Naive B cell (primary cell): Measurements from ENCODE around the gene AP2B1. TPM values are rescaled to one million over a fixed set of nuclear protein-coding genes. Genes with fewer than 3 reads are reported as not detected.
A peak's percentile ranks its signal among the peaks of the same experiment; 100 is the strongest.
"Not testable (repeated sequence)": the region's sequence is repeated elsewhere in the genome, so short reads cannot be mapped to it uniquely, and the experiment has no call there.

Experiments
- ATAC-seq, 2 donors: fragments of 150-1000 bp; cut with Tn5 transposase; 2 replicates each; pipeline ENCODE4 v1.10.0; 2021; ENCODE audit warnings: low read depth in 2 of 2, mild to moderate bottlenecking in 2 of 2, moderate library complexity in 2 of 2
- DNase-seq: peaks from one replicate; pipeline ENCODE4 v3.0.0; 2022
- H3K27ac Mint-ChIP-seq, 6 donors: one replicate each; pipeline ENCODE4 v1.8.0; 2020 to 2022; ENCODE audit warnings: mild to moderate bottlenecking in 6 of 6, mixed read lengths in 6 of 6, moderate library complexity in 5 of 6, inconsistent platforms in 2 of 6
- H3K27me3 Mint-ChIP-seq, 3 donors: one replicate each; pipeline ENCODE4 v1.8.0; 2021 to 2022; ENCODE audit warnings: mixed read lengths in 3 of 3, mild to moderate bottlenecking in 1 of 3
- H3K36me3 Mint-ChIP-seq, 2 donors: one replicate each; pipeline ENCODE4 v1.8.0; 2020 to 2022; ENCODE audit warnings: mixed read lengths in 2 of 2, inconsistent platforms in 1 of 2, mild to moderate bottlenecking in 1 of 2
- H3K4me1 Mint-ChIP-seq, 3 donors: one replicate each; pipeline ENCODE4 v1.8.0; 2020 to 2022; ENCODE audit warnings: mixed read lengths in 3 of 3, inconsistent platforms in 1 of 3, mild to moderate bottlenecking in 1 of 3, moderate library complexity in 1 of 3
- H3K4me3 Mint-ChIP-seq, 8 donors: one replicate each; pipeline ENCODE4 v1.8.0; 2020 to 2022; ENCODE audit warnings: mild to moderate bottlenecking in 8 of 8, mixed read lengths in 8 of 8, moderate library complexity in 8 of 8, inconsistent platforms in 2 of 8
- H3K9me3 Mint-ChIP-seq, 7 donors: one replicate each; pipeline ENCODE4 v1.8.0; 2020 to 2022; ENCODE audit warnings: mixed read lengths in 7 of 7, mild to moderate bottlenecking in 5 of 7, inconsistent platforms in 2 of 7, moderate library complexity in 1 of 7
- polyA plus RNA-seq, 6 donors: library from polyadenylated mRNA; unstranded; fragments of 300-500 nt; fragmentation: Illumina TruSeq; gene quantifications; one replicate each; pipeline ENCODE4 v1.2.3, GENCODE V29; 2021; ENCODE audit warnings: low read depth in 6 of 6

Gene AP2B1
- polyA plus RNA-seq, 6 donors from 2014 or later = 34.1 to 52.1 (median 40.8) TPM

DNA sequence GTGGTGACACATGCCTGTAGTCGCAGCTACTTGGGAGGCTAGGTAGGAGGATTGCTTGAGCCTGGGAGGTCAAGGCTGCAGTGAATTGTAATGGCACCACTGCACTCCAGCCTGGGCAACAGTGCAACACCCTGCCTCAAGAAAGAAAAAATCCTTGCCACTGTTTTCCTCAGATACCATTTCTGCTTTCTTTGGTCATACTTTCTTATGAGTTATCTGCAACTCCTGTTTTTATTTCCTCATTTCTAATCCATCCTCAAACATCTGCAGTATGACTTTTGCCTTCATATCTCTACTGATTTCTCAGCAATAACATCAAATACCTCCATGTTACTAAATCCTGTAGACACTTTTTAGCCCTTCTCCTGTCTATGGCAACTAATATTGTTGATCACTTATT lies 3.1 kb upstream of the AP2B1 start:
- no peak for ATAC-seq
- H3K27me3 Mint-ChIP-seq = peaks cover 0 to 17% (median 7%) of the 10 kb centered on the region in 3 donors
- H3K9me3 Mint-ChIP-seq = no peaks in the 10 kb centered on the region
- H3K36me3 Mint-ChIP-seq = peaks cover 0 to 7% of the 10 kb centered on the region in 2 donors
- H3K4me1 Mint-ChIP-seq = peaks cover 11 to 32% (median 22%) of the 10 kb centered on the region in 3 donors
- no peak overlapping the region for H3K27ac Mint-ChIP-seq
- DNase-seq = no peak
- peak overlapping the region in 1 of 8 donors; percentile 27 for H3K4me3 Mint-ChIP-seq

DNA sequence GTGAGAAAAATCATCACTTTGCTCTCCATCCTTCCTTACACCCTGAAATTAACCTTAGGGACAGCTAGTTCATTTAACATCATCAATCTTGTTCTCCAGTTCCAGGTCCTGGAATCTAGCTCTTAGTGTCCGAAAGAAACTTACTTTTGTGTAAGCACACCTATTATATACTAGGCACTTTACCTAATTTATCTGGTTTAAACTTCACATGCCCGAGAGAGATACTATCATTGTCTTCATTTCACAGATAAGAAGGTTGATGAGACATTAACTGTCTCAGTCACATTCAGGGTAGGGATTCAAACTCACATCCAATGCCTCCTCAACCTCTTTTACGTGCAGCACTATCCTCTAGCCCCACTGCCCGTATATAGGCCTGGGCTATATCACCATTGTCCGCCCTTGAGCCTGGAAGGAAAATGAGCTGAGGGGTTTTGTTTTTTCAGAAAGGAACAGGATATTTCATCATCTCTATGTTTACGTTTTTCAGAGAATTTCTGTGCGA lies 501 bp upstream of the AP2B1 start:
- Mint-ChIP-seq H3K4me1 (peaks cover 14 to 43% (median 26%) of the 10 kb centered on the region in 3 donors), H3K36me3 (peaks cover 0 to 7% of the 10 kb centered on the region in 2 donors), H3K27ac (peak overlapping the region; percentile 95 to 99 (median 98)), H3K4me3 (peak overlapping the region; percentile 90 to 100 (median 98)), H3K9me3 (no peaks in the 10 kb centered on the region), H3K27me3 (peaks cover 0 to 17% (median 7%) of the 10 kb centered on the region in 3 donors)
- DNase-seq = no peak
- ATAC-seq = peak in 1 of 2 donors; percentile 1

DNA sequence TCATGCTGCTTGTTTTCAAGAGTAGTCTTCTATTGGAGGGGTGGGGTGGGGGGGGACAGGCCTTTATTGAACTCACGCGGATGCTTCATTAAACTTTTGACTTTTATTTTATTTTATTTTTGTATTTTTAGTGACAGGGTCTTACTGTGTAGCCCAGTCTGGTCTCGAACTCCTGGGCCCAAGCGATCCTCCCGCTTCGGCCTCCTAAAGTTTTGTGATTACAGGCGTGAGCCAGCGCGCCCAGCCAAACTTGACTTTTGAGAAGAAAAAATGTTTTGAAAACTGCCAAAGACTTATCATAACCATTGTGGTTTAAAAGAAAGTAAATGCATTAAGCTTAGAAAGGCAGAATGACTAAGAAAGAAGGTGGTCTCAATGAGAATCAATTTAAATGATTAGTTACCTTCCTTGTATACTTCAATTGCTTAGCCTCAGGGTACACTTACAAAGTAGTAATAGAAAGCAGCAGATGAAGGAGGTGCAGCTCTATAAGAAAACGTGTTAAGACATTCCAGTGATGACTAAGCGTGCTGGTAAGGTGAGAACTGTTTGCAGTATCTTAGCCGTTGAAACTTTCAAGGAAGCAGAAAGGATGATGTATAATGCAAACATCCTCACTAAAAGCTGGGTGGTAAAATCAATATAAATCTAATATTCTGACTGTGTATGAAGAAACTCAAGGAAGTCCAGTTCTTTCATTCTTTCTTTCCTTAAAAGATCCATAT lies 1.2 kb downstream of the AP2B1 start:
- Mint-ChIP-seq H3K27me3 (peaks cover 0 to 15% (median 7%) of the 10 kb centered on the region in 3 donors), H3K4me3 (peak overlapping the region; percentile 90 to 100 (median 98)), H3K9me3 (no peaks in the 10 kb centered on the region), H3K36me3 (peaks cover 0 to 7% of the 10 kb centered on the region in 2 donors), H3K27ac (peak overlapping the region; percentile 44 to 99 (median 96)), H3K4me1 (peaks cover 14 to 43% (median 26%) of the 10 kb centered on the region in 3 donors)
- ATAC-seq = no peak
- no peak for DNase-seq

GRCh38 chr17:35596072-35596471 lies 8.9 kb downstream of the AP2B1 start:
- peaks cover 8 to 16% of the 10 kb centered on the region in 2 donors for H3K36me3 Mint-ChIP-seq
- H3K4me1 Mint-ChIP-seq = peaks cover 0 to 6% (median 4%) of the 10 kb centered on the region in 3 donors
- DNase-seq (no peak), ATAC-seq (no peak)
- H3K4me3 Mint-ChIP-seq = no peak overlapping the region
- peak overlapping the region in 1 of 6 donors; percentile 69 for H3K27ac Mint-ChIP-seq
- H3K27me3 Mint-ChIP-seq = no peaks in the 10 kb centered on the region
- no peaks in the 10 kb centered on the region for H3K9me3 Mint-ChIP-seq

DNA sequence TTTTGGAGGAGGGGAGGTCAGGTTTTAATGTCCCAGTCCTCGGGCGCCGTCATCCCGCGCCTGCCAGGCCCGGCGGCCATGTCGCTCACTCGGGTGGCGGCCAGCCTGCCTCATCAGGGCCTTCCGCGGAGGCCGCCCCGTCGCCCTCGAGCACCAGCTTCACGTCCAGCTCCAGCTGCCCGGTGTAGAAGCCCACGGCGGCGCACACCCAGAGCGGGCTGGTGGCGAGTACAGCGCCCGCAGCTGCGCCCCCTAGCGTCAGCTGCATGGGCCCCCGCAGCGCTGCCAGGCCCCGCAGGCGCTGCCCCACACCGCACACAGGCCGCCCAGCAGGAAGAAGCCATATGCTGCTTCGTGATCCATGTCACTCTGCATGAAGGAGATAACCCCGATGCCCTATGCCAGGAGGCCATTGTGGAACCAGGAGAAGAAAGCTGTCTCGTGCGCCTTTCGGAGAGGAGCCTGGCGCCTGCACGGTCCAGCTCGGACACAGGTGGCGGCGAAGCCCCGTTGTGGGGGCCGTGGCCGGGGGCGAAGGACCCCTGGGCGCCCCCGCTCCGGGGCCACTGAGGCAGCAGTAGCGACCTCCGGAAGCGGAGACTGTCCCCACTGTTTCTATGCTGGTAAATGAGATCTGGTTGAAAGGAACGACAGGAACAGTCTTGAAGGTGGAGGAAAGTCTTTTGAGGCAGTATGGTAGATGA lies 9.6 kb downstream of the AP2B1 start:
- no peak for DNase-seq
- Mint-ChIP-seq H3K4me3 (no peak overlapping the region), H3K27ac (no peak overlapping the region), H3K36me3 (peaks cover 8 to 16% of the 10 kb centered on the region in 2 donors), H3K27me3 (no peaks in the 10 kb centered on the region), H3K4me1 (peaks cover 0 to 6% (median 4%) of the 10 kb centered on the region in 3 donors), H3K9me3 (no peaks in the 10 kb centered on the region)
- ATAC-seq = no peak

GRCh38 chr17:35597604-35598003 lies 10.5 kb downstream of the AP2B1 start:
- Mint-ChIP-seq H3K27me3 (no peaks in the 10 kb centered on the region), H3K9me3 (no peaks in the 10 kb centered on the region), H3K36me3 (peaks cover 8 to 16% of the 10 kb centered on the region in 2 donors), H3K27ac (no peak overlapping the region), H3K4me3 (no peak overlapping the region), H3K4me1 (peaks cover 0 to 6% (median 4%) of the 10 kb centered on the region in 3 donors)
- DNase-seq (no peak), ATAC-seq (no peak)

- no peaks in the 10 kb centered on the region for H3K27me3 Mint-ChIP-seq
- peak overlapping the region in 1 of 6 donors; percentile 36 for H3K27ac Mint-ChIP-seq
- H3K36me3 Mint-ChIP-seq = peaks cover 0 to 9% of the 10 kb centered on the region in 2 donors
Measured at GRCh38 chr17:35603674-35604073, 16.6 kb downstream of the AP2B1 start.

DNA sequence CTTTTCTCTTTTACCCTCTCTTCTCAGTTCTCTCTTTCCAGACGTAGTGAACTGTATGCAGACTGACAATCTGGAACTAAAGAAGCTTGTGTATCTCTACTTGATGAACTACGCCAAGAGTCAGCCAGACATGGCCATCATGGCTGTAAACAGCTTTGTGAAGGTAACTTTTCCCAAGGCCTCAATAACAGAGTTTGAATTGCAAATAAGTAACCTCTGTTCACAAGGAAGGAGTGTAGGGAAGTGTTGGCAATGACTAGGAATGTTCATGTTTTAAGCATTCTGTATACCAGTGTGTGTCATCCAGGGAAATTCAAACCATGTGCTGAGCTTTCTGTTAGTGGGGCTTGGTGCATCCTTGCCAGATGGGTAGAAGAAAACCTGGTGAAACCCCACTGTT lies 18.6 kb downstream of the AP2B1 start:
- H3K27ac Mint-ChIP-seq = no peak overlapping the region
- H3K9me3 Mint-ChIP-seq = no peaks in the 10 kb centered on the region
- H3K27me3 Mint-ChIP-seq = no peaks in the 10 kb centered on the region
- no peak overlapping the region for H3K4me3 Mint-ChIP-seq
- H3K4me1 Mint-ChIP-seq = no peaks in the 10 kb centered on the region
- no peak for DNase-seq
- peaks cover 0 to 9% of the 10 kb centered on the region in 2 donors for H3K36me3 Mint-ChIP-seq
- ATAC-seq = no peak

More at GRCh38 chr17:35603674-35604073, 16.6 kb downstream of the AP2B1 start:
- Mint-ChIP-seq H3K4me1 (no peaks in the 10 kb centered on the region), H3K4me3 (no peak overlapping the region), H3K9me3 (no peaks in the 10 kb centered on the region)
- no peak for ATAC-seq
- no peak for DNase-seq

- no peak for ATAC-seq
- Mint-ChIP-seq H3K4me3 (no peak overlapping the region), H3K27ac (no peak overlapping the region), H3K36me3 (peaks cover 0 to 9% of the 10 kb centered on the region in 2 donors), H3K27me3 (no peaks in the 10 kb centered on the region), H3K4me1 (no peaks in the 10 kb centered on the region), H3K9me3 (no peaks in the 10 kb centered on the region)
- DNase-seq = no peak
Measured at GRCh38 chr17:35607239-35607847, 20.2 kb downstream of the AP2B1 start.

GRCh38 chr17:35609831-35610230 lies 22.7 kb downstream of the AP2B1 start:
- Mint-ChIP-seq H3K9me3 (no peaks in the 10 kb centered on the region), H3K36me3 (peaks cover 0 to 9% of the 10 kb centered on the region in 2 donors), H3K27me3 (no peaks in the 10 kb centered on the region), H3K27ac (no peak overlapping the region), H3K4me1 (no peaks in the 10 kb centered on the region), H3K4me3 (no peak overlapping the region)
- ATAC-seq (no peak), DNase-seq (no peak)

DNA sequence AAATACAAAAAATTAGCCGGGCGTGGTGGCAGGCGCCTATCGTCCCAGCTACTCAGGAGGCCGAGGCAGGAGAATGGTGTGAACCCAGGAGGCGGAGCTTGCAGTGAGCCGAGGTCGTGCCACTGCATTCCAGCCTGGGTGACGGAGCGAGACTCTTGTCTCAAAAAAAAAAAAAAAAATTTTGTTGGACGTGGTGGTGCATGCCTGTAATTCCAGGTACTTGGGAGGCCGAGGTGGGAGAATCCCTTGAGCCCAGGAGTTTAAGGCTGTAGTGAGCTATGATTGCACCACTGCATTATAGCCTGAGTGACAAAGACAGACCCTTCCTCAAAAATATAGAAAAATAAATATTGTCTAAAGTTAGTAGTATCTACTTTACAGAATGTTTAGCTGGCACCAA lies 23.6 kb downstream of the AP2B1 start:
- not testable (repeated sequence) for H3K4me3 Mint-ChIP-seq, H3K9me3 Mint-ChIP-seq, H3K27me3 Mint-ChIP-seq, DNase-seq, H3K36me3 Mint-ChIP-seq, H3K4me1 Mint-ChIP-seq, ATAC-seq
- H3K27ac Mint-ChIP-seq = peak overlapping the region in 1 of 6 donors; percentile 47

DNA sequence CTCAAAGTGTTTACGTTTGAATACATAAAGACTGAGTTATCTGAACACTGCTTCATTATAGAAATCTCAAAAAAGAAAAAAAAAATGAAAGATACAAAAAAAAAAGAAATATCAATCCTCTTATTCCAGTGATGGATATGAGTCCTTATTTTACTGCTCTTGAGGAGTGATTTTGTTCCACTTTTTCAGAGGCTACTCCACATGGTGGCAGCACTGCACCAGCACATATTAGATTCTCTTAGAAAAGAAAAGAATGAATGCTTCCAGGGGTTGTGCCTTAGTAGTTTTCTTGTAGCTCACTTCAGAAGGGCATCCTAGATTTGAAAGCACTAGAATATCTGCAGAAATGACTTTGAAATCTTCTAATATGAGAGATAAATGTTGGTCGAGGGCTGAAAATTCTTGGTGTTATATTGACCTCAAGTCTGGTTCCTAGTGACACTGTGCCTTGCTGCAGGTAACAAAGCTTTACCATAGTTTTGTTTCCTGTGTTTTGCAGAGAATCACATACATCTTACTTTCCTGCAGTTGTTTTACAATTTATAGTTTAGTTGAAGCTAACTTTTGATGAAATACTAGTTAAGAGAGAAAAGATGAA lies 25.9 kb downstream of the AP2B1 start:
- Mint-ChIP-seq H3K27ac (no peak overlapping the region), H3K4me3 (no peak overlapping the region), H3K36me3 (no peaks in the 10 kb centered on the region), H3K4me1 (peaks cover 4 to 6% (median 5%) of the 10 kb centered on the region in 3 donors), H3K9me3 (no peaks in the 10 kb centered on the region), H3K27me3 (no peaks in the 10 kb centered on the region)
- no peak for ATAC-seq
- DNase-seq = peak; percentile 3

- no peaks in the 10 kb centered on the region for H3K27me3 Mint-ChIP-seq
- H3K27ac Mint-ChIP-seq = no peak overlapping the region
- H3K4me3 Mint-ChIP-seq = no peak overlapping the region
- ATAC-seq = no peak
- H3K9me3 Mint-ChIP-seq = no peaks in the 10 kb centered on the region
- H3K4me1 Mint-ChIP-seq = peaks cover 11 to 16% (median 12%) of the 10 kb centered on the region in 3 donors
- no peaks in the 10 kb centered on the region for H3K36me3 Mint-ChIP-seq
- DNase-seq = no peak
Measured at GRCh38 chr17:35614810-35615209, 27.7 kb downstream of the AP2B1 start.
